DMS 273 (cell line): ENCODE data around the gene IRX1.

Experiments used
- DNase-seq: peaks from one replicate; lab custom pipeline; 2025; ENCODE audit not compliant: unreplicated experiment; lab: John Stamatoyannopoulos, UW

The IRX1 gene

GRCh38 chr5:3595006-3595961 lies at the start of gene IRX1:
Gene IRX1 (plus strand): TSS chr5:3595832. CDS start chr5:3596106, 274 bp downstream.
- peak; percentile 53 for DNase-seq

GRCh38 chr5:3546028-3546427 lies 49.6 kb upstream of the IRX1 start:
- DNase-seq, result no peak

- no peak for DNase-seq
Observed at GRCh38 chr5:3564116-3564515, 31.5 kb upstream of the IRX1 start.

GRCh38 chr5:3564827-3565518 lies 30.7 kb upstream of the IRX1 start:
- DNase-seq, result no peak

- DNase-seq, result no peak
Observed at GRCh38 chr5:3584724-3585531, 10.7 kb upstream of the IRX1 start.

- DNase-seq, result no peak
Observed at GRCh38 chr5:3590161-3590966, 5.3 kb upstream of the IRX1 start.

GRCh38 chr5:3590967-3591900 lies 4.4 kb upstream of the IRX1 start:
- DNase-seq, result no peak

- DNase-seq, result no peak
Observed at GRCh38 chr5:3592298-3592697, 3.3 kb upstream of the IRX1 start.

- DNase-seq, result no peak
Observed at GRCh38 chr5:3593771-3594509, 1.7 kb upstream of the IRX1 start.

GRCh38 chr5:3594510-3595005 lies 1.1 kb upstream of the IRX1 start:
- DNase-seq, result peak; percentile 28

GRCh38 chr5:3596261-3596825 lies 711 bp downstream of the IRX1 start:
- peak; percentile 7 for DNase-seq

GRCh38 chr5:3596857-3597166 lies 1.2 kb downstream of the IRX1 start:
- no peak for DNase-seq

- no peak for DNase-seq
Observed at GRCh38 chr5:3597167-3598007, 1.8 kb downstream of the IRX1 start.

- DNase-seq, result no peak
Observed at GRCh38 chr5:3598207-3598606, 2.6 kb downstream of the IRX1 start.

GRCh38 chr5:3598769-3599211 lies 3.2 kb downstream of the IRX1 start:
- DNase-seq, result no peak

GRCh38 chr5:3599226-3600105 lies 3.8 kb downstream of the IRX1 start:
- DNase-seq, result no peak
